ENCODE data around the gene DCC.

Gene DCC

GRCh38 chr18:53472546-53472945 is 1132.5 kb downstream of the DCC start:
- no peak for TF ChIP-seq CTCF (IDR thresholded peaks at IDR 0.05; ENCODE audit: insufficient read depth, low read depth, low read length, missing control alignments)
- no peak for DNase-seq (ENCODE audit: low read depth)
- H3K4me3 ChIP-seq (ENCODE audit: low read length) = no peak overlapping the region

- no peak for TF ChIP-seq CTCF (IDR thresholded peaks at IDR 0.05; ENCODE audit: insufficient read depth, low read depth, low read length, missing control alignments)
- DNase-seq (ENCODE audit: low read depth) = no peak
- H3K4me3 ChIP-seq (ENCODE audit: low read length) = no peak overlapping the region
Measured at GRCh38 chr18:53478155-53478554, 1138.2 kb downstream of the DCC start.

- no peak for TF ChIP-seq CTCF (IDR thresholded peaks at IDR 0.05; ENCODE audit: insufficient read depth, low read depth, low read length, missing control alignments)
- no peak for DNase-seq (ENCODE audit: low read depth)
- no peak overlapping the region for H3K4me3 ChIP-seq (ENCODE audit: low read length)
Measured at GRCh38 chr18:53486296-53486695, 1146.3 kb downstream of the DCC start.

- TF ChIP-seq CTCF (IDR thresholded peaks at IDR 0.05; ENCODE audit: insufficient read depth, low read depth, low read length, missing control alignments) = no peak
- no peak overlapping the region for H3K4me3 ChIP-seq (ENCODE audit: low read length)
- no peak for DNase-seq (ENCODE audit: low read depth)
Measured at GRCh38 chr18:53489266-53489665, 1149.3 kb downstream of the DCC start.

- no peak for TF ChIP-seq CTCF (IDR thresholded peaks at IDR 0.05; ENCODE audit: insufficient read depth, low read depth, low read length, missing control alignments)
- no peak overlapping the region for H3K4me3 ChIP-seq (ENCODE audit: low read length)
- DNase-seq (ENCODE audit: low read depth) = no peak
Measured at GRCh38 chr18:53490019-53490418, 1150.0 kb downstream of the DCC start.

GRCh38 chr18:53496028-53496427 is 1156.0 kb downstream of the DCC start:
- no peak for TF ChIP-seq CTCF (IDR thresholded peaks at IDR 0.05; ENCODE audit: insufficient read depth, low read depth, low read length, missing control alignments)
- no peak overlapping the region for H3K4me3 ChIP-seq (ENCODE audit: low read length)
- no peak for DNase-seq (ENCODE audit: low read depth)

- DNase-seq (ENCODE audit: low read depth) = no peak
- no peak overlapping the region for H3K4me3 ChIP-seq (ENCODE audit: low read length)
- no peak for TF ChIP-seq CTCF (IDR thresholded peaks at IDR 0.05; ENCODE audit: insufficient read depth, low read depth, low read length, missing control alignments)
Measured at GRCh38 chr18:53503914-53504441, 1164.0 kb downstream of the DCC start.
